ENCODE data around the gene MYO7B.

GRCh38 chr2:127676906-127677305, 141.4 kb downstream of the MYO7B start:
- TF ChIP-seq CTCF (IDR thresholded peaks at IDR 0.05; ENCODE audit: low read depth, low read length) (no peak), EZH2phosphoT487 (IDR thresholded peaks at IDR 0.05; ENCODE audit: low read depth) (no peak)

All from OCI-LY3 (cell line).